Ecto neural progenitor cell (in vitro differentiated cells): ENCODE measurements around the gene COL23A1.

Experiments used
- DNase-seq: peaks from one replicate; pipeline ENCODE4 v3.0.0-alpha.2; 2018; ENCODE audit warnings: low spot score

The COL23A1 gene

DNA sequence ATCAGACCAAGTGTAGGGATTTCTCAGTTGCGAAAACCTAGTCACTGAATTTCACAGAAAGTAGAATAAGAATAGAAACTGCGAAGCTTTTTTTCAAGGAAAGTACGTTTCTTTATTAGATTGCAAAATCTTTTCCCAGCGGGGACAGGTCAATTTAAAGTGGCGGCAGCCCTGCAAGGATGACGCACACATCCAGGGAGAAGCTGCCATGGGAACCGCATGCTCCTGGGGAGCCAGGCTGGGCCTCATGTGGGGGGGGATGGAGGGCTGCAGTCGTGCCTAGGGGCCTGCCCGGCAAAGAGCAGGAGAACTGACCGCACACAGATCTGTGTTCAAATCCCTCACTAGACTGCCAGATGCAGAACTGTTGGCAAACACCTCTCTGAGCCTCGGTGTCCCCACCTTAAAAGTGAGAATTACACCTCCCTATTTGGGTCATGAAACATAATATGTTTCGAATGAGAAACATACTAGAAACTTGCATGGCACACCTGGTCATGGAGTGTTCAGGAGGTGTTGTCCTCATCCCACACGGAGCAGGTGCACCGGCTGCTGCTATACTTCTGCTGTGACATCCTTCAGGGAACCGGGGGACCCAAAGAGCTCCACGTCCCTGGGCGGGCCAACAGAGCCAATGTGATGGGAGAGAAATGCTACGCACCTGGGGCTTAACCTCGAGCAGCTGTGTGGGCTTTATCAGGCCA, 229.8 kb downstream of the COL23A1 start:
- no peak for DNase-seq

- no peak for DNase-seq
These were observed 230.5 kb downstream of the COL23A1 start for GRCh38 chr5:178359738-178360137.

DNA sequence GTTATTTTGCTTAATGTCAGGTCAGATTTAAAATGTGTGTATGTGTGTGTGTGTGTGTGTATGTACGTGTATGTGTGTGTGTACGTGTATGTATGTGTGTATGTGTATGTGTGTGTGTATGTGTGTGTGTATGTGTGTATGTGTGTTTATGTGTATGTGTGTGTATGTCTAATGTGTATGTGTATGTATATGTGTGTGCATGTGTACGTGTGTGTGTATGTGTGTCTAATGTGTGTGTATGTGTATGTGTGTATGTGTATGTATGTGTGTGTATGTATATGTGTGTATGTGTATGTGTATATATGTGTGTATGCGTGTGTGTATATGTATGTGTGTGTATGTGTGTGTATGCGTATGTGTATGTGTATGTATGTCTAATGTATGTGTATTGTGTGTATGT, 232.5 kb downstream of the COL23A1 start:
- DNase-seq: no peak

- peak; percentile 95 for DNase-seq
These were observed 233.1 kb downstream of the COL23A1 start for GRCh38 chr5:178357121-178357521.

DNA sequence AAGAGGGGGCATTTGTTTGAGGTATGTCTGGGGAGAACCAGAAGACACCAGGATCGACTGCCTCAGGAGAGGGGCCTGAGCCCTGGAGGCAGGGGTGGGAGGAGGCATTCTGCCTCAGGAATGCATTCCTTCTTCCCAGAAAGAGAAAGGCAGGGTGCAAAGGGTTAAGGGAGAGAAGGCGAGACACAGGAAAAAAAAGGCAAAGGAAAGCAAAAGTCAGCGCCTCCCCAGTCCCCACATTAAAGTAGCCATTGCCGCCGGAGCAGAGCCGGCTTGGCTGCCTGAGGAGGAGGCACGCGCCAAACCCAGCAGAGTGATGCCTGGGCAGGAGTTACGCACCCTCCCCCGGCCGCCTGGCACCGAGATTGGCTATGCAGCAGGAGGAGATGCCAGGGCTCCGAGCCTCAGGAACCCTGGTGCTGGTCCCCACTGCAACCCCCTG, 233.7 kb downstream of the COL23A1 start:
- DNase-seq: peak; percentile 80

DNA sequence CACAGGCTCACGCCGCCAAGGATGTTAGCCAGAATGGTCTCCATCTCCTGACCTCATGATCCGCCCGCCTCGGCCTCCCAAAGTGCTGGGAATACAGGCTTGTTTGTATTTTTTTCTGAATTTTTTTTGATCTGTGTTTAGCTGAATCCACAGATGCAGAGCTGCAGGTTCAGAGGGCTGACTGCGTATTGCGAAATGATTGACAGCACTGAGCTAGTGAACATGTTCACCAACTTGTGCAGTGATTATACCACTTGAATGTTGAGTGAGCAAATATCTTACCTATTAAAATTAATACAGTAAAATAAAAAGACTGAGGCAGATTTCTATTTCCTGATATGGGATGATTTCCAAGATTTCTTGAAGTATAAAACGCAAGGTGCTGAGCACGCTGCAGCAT, 234.5 kb downstream of the COL23A1 start:
- DNase-seq: no peak

DNA sequence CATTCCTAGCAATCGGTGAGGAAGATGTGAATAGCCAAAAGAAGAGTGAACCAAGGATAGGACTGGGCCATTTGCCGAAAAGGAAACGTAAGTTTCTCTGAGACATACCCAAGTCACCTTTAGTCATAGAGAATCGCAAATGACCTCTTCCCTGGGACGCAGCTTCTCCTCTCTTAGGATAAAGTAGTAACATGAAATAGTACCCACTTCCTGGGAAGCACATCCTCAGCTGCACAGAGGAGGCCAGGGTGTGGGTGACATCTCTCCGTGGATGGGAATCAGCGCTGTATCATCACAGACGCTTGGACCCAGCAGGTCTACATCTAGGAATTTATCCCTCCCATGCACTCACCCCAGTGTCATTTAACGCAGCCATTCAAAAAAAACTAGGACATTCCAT, 236.7 kb downstream of the COL23A1 start:
- DNase-seq: no peak

DNA sequence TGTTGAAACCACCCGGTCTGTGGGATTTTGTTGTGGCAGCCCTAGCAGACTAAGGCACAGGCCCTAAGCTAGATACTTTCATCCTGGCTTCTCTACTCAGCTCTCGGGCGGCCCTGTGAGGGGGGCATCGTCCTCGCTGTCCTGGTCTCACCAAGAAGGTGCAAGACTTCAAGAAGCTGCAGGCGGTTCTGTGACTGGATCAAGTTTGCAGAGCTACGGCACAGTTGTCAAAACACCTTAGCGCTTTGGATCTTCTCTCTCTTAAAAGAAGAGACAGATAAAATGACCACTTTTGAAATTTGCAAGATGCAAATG, 238.2 kb downstream of the COL23A1 start:
- DNase-seq: no peak

DNA sequence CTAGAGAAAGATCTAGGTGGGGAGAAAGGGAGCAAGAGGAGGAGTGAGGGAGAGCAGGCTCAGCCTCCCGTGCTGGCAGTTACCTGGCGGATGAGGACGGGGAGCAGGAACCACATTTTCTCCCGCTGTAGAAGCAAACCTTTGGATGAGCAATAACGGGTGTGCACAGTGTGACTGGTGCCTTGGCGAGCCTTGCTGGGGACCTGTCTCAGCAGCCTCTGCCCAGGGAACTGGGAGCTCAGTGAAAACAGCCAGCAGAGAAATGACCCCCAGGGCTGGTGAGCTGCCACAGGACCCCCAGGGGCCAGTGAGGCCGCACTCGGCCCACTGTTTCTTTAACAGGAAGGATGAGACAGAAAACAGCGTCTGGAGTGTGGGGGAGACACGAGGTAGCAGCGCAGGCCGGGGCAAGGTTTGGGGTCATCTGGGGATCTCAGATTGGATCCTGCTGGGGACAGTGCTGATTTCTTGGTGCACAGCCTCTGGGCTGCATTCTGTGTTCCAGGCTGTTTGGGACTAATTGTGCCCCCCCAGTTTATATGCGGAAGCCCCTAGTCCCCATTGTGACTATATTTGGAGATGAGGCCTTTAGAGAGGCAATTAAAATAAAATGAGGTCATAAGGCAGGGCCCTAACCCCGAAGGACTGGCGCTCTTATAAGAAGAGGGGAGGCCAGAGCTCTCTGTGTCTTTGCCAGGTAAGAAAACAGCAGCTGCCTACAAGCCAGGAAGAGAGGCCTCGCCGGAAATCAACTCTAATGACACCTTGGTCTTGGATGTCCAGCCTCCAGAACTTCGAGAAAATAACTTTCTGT, 238.8 kb downstream of the COL23A1 start:
- DNase-seq: no peak

- DNase-seq: no peak
These were observed 239.6 kb downstream of the COL23A1 start for GRCh38 chr5:178350361-178351220.

DNA sequence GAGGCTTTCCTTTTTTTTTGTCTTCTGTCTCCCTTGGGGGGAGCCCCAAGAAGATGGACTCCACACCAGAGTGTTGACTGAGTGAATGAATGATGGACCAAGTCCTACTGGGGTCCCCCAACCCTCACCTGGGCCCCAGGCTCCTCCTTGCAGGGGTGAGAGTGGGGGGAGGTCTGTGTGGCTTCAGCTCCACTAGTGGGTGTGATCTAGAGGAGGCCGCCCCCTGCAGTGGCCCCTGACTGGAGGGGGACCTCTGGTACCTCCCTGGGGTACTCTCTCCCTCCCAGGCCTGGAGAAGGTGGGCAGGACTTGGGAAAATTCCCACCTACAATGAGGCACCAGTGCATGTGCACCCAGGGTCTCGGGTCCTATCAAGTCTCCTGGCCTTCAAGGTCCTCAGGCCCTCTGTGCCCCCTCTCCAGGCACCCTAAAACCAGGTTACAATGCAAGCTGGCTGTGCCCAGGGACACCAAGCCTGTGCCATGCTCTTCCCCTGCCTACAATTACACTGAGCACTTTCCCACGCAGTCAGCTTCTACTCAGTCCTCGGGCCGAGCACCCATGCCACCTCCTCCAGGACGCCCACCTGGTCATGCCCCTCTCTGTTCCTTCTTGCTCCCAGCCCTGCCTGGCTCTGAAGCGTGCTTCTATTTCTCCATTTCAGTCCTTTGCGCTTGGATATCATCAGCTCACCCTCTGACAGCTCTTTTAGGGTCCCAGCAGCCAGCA, 240.4 kb downstream of the COL23A1 start:
- no peak for DNase-seq

GRCh38 chr5:178349075-178349511, 241.1 kb downstream of the COL23A1 start:
- no peak for DNase-seq

- DNase-seq: no peak
These were observed 241.7 kb downstream of the COL23A1 start for GRCh38 chr5:178348356-178349074.

DNA sequence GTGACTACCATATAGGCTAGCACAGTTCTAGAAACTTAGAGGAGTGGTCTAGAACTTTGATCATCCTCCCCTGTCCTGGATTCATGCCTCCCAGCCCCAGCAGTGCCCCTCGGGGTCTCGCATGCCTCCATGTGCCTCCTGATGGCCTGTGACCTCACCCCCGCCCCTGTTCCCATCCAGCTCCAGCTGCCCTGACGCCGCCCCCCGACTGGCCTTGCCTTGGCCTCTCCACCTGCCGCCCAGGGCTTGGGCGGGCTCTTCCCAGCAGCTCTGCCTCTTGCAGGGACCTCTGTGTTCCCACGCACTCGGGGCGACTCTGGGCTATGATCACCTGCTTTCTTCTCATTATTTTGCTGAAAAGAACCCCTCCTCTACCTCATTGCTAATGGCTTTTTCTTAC, 242.2 kb downstream of the COL23A1 start:
- DNase-seq: no peak

GRCh38 chr5:178346607-178347334, 243.4 kb downstream of the COL23A1 start:
- DNase-seq: no peak

DNA sequence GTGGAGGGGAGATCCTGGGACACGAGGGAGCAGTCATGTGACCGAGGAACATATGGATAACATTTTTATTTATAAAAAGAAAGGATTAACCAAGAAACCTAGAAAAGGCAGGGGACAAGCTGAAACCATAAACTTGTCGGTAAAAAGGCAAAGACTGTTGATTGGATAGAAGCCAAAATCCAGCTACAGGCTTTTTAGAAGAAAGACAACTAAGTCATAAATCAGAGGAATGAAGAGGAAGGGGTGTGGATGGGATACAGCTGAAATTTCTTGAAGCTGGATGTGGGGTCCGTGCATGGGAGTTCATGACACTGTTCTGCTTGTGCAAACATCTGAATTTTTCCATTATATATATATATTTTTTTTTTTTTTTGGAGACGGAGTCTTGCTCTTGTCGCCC, 246.9 kb downstream of the COL23A1 start:
- DNase-seq: no peak

GRCh38 chr5:178341851-178342140, 248.4 kb downstream of the COL23A1 start:
- no peak for DNase-seq

- DNase-seq: no peak
These were observed 248.9 kb downstream of the COL23A1 start for GRCh38 chr5:178341091-178341850.

DNA sequence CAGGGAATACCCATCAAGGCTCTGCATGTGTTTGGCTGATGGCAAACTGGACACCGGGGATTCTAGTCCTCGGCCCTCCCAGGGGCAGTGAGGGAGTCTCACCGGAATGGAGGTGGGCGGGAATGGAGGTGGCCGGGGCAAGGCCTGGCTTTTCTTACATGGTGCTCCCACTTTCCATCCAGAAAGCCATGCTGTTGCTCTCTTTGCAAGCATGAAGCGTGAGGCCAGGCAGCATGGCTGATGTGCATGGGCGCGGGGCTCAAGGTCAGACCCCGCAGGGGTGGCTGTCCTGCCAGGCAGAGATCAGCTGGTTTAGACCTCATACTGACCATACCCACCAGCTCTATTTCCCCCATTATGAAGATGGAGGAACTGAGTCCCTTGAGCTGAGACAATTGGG, 249.6 kb downstream of the COL23A1 start:
- DNase-seq: no peak

DNA sequence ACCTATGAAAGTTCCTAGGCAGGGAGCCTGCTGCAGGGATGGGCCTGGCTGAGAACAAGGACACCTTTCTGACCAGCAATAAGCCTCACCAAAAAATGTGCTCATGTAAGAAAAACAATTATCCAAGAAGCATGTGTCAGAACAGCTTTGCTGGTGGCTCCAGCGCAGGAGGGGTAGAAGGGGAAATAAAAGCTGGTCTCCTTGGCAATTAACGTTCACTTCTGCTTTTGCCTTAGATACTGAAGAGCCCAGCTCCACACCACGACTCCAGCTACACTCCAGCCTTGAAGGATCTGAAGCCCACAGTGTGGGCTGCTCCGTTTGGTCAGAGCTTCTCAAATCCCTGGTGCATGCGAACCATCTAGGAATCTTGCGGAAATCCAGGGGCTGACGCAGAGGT, 250.0 kb downstream of the COL23A1 start:
- DNase-seq: no peak
